Gastroesophageal sphincter (tissue), 3 donors: ENCODE measurements around the gene LIMS1.

Source experiments
- EP300 ChIP-seq: sonication (generic); formaldehyde crosslinking; IDR thresholded peaks from one replicate; pipeline ENCODE4 v1.6.1; 2017; ENCODE audit warnings: antibody characterized with exemption, mild to moderate bottlenecking
- POLR2A ChIP-seq, 2 donors: fragments of 450-650 bp; IDR thresholded peaks; one replicate each; pipeline ENCODE4 v1.6.1; 2017; ENCODE audit warnings: antibody characterized with exemption in 2 of 2, mild to moderate bottlenecking in 2 of 2, moderate library complexity in 1 of 2
- TF ChIP-seq, protein P1 (sequence below), 4 experiments: fragments of 200-600 bp in 2 of 4; fragments of 450-650 bp in 2 of 4; sonication (generic) in 1 of 4; IDR thresholded peaks; one replicate each; pipeline ENCODE4 v1.5.1; 2017 to 2019; ENCODE audit warnings: antibody characterized with exemption in 4 of 4, mild to moderate bottlenecking in 2 of 4, moderate library complexity in 2 of 4

DNA sequence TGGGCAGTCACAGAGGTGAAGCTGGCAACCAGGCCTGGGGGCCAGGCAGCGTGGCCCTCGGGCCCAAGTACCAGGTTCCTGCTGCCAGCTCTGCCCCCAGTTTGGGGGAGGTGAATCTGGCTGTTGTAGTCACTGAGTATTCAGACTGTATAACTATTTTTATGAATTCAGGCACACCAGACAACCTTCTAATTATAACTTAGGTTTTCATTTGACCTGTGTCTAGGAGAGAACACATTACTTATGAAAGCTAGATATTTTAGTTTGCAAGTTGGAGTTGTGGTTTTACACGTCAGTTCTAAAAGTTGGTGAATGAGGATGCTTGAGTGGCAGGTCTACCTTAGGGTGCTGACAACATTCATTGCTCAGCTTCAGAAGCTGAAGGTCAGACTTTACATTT, 71.7 kb downstream of the LIMS1 start:
- TF ChIP-seq EP300: no peak
- TF ChIP-seq, protein P1, sequence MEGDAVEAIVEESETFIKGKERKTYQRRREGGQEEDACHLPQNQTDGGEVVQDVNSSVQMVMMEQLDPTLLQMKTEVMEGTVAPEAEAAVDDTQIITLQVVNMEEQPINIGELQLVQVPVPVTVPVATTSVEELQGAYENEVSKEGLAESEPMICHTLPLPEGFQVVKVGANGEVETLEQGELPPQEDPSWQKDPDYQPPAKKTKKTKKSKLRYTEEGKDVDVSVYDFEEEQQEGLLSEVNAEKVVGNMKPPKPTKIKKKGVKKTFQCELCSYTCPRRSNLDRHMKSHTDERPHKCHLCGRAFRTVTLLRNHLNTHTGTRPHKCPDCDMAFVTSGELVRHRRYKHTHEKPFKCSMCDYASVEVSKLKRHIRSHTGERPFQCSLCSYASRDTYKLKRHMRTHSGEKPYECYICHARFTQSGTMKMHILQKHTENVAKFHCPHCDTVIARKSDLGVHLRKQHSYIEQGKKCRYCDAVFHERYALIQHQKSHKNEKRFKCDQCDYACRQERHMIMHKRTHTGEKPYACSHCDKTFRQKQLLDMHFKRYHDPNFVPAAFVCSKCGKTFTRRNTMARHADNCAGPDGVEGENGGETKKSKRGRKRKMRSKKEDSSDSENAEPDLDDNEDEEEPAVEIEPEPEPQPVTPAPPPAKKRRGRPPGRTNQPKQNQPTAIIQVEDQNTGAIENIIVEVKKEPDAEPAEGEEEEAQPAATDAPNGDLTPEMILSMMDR (IDR thresholded peaks at IDR 0.05): no peak
- TF ChIP-seq POLR2A (IDR thresholded peaks at IDR 0.05): no peak
